T-helper 1 cell (primary cell): ENCODE results near the gene CA6.
A peak's percentile ranks its signal among the peaks of the same experiment; 100 is the strongest.
"Not testable (repeated sequence)": the region's sequence is repeated elsewhere in the genome, so short reads cannot be mapped to it uniquely, and the experiment has no call there.

ENCODE experiments used
- DNase-seq, 5 donors: peaks; one replicate each; pipeline ENCODE4 v3.0.0-alpha.2; 2012 to 2020
- total RNA-seq, 4 donors: gene quantifications; one replicate each; lab custom pipeline; 2026; lab: John Stamatoyannopoulos, UW

CA6 gene
- total RNA-seq = 0 to 0.31 (median 0.14) reads per million in 4 donors

GRCh38 chr1:8945568-8945967 lies at the start of gene CA6:
CA6 (plus strand) TSS chr1:8945868; CDS start chr1:8945887, 19 bp downstream.
- DNase-seq = no peak

GRCh38 chr1:8896775-8897174 lies 48.9 kb upstream of the CA6 start:
- not testable (repeated sequence) for DNase-seq

GRCh38 chr1:8897505-8897904 lies 48.2 kb upstream of the CA6 start:
- DNase-seq = not testable (repeated sequence)

- DNase-seq = not testable (repeated sequence)
Measured at GRCh38 chr1:8898418-8898817, 47.2 kb upstream of the CA6 start.

- DNase-seq = no peak
Measured at GRCh38 chr1:8899046-8899445, 46.6 kb upstream of the CA6 start.

- DNase-seq = not testable (repeated sequence)
Measured at GRCh38 chr1:8900684-8901083, 45.0 kb upstream of the CA6 start.

- no peak for DNase-seq
Measured at GRCh38 chr1:8902765-8903164, 42.9 kb upstream of the CA6 start.

GRCh38 chr1:8903410-8903809 lies 42.3 kb upstream of the CA6 start:
- DNase-seq = peak in 1 of 5 donors; percentile 29

- DNase-seq = no peak
Measured at GRCh38 chr1:8903908-8904650, 41.6 kb upstream of the CA6 start.

GRCh38 chr1:8905582-8906191 lies 40.0 kb upstream of the CA6 start:
- no peak for DNase-seq

- DNase-seq = no peak
Measured at GRCh38 chr1:8908388-8909151, 37.1 kb upstream of the CA6 start.

- no peak for DNase-seq
Measured at GRCh38 chr1:8910331-8910730, 35.3 kb upstream of the CA6 start.

- no peak for DNase-seq
Measured at GRCh38 chr1:8910914-8911313, 34.8 kb upstream of the CA6 start.

GRCh38 chr1:8911416-8912309 lies 34.0 kb upstream of the CA6 start:
- no peak for DNase-seq

GRCh38 chr1:8913457-8913856 lies 32.2 kb upstream of the CA6 start:
- no peak for DNase-seq

- DNase-seq = no peak
Measured at GRCh38 chr1:8914466-8914865, 31.2 kb upstream of the CA6 start.

GRCh38 chr1:8915446-8915845 lies 30.2 kb upstream of the CA6 start:
- DNase-seq = no peak

GRCh38 chr1:8917536-8917935 lies 28.1 kb upstream of the CA6 start:
- not testable (repeated sequence) for DNase-seq

GRCh38 chr1:8922962-8923361 lies 22.7 kb upstream of the CA6 start:
- DNase-seq = no peak

GRCh38 chr1:8925406-8925805 lies 20.3 kb upstream of the CA6 start:
- no peak for DNase-seq

- DNase-seq = no peak
Measured at GRCh38 chr1:8925960-8926359, 19.7 kb upstream of the CA6 start.
